ENCODE results near the gene TDRD9.

- no peak for TF ChIP-seq CTCF (conservative IDR thresholded peaks at IDR 0.05; ENCODE audit: low read depth, low read length)
- TF ChIP-seq EZH2 (IDR thresholded peaks at IDR 0.05; ENCODE audit: borderline replicate concordance, low read depth, low read length, poor library complexity, severe bottlenecking) = no peak
Observed at GRCh38 chr14:104101086-104101621, 172.9 kb downstream of the TDRD9 start.
